ENCODE results near the gene GMPR2. TPM values are rescaled to one million over a fixed set of nuclear protein-coding genes. Genes with fewer than 3 reads are reported as not detected.
A peak's percentile ranks its signal among the peaks of the same experiment; 100 is the strongest.

GMPR2 gene
- 10 to 100 TPM; 76.6 to 82.2 TPM for total RNA-seq

DNA sequence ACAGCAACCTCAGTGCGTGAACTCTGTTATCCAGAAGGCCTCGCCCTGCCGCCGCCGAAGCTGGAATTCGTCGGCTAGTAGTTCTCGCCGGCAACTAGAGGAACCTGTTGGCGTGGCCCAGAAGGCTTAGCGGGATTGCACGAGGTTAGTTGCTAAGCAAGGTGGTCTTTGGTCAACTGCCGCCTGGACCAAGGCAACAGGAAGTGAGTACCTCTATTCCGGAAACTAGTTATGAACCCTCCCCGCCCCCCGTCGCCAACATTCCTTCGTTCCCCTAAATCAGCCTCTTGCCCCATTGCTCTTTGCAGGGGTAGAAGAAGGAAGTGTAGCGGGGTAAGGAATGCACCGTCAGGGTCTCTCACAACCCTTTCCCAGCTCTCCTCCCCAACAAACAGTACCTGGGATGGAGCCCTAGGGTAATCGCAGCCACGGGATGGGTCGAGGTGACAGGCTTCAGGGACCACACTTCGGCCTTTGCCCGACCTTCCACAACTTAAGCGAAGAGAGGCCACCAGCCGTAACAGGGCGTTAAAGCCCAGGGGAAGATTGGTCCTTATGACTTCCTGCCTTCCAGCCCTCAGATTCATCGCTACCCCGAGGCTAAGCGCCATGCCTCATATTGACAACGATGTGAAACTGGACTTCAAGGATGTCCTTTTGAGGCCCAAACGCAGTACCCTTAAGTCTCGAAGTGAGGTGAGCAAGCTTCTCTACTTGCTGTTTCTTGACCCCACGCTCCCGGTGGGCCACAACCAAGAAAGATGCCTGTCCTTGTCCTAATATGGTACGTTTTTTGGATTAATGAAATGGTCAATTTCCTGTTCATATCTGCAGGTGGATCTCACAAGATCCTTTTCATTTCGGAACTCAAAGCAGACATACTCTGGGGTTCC, at the start of gene GMPR2:
Gene GMPR2, plus strand, starts transcription at position 285 of the 893 bp plus-strand sequence. Its CDS starts 325 bp downstream, at position 610.
- Mint-ChIP-seq H3K4me3 (peak within 1 kb of the TSS; percentile 93), H3K9me3 (no peaks in the 10 kb centered on the region), H3K27ac (peak within 1 kb of the TSS; percentile 92), H3K27me3 (no peaks in the 10 kb centered on the region), H3K4me1 (peaks cover 36% of the 10 kb centered on the region), H3K36me3 (peaks cover 21% of the 10 kb centered on the region)
- POLR2A ChIA-PET, result interaction anchor here (0.7 to 2.3 kb wide), 8 partner anchors 9 to 197 kb away, joined by 3 to 11 read pairs (median 4); partner anchors contain the start of genes CBLN3, CHMP4A, IPO4 and KHNYN
- no peak for DNase-seq
- peak; percentile 41 for ATAC-seq (ENCODE audit: low read depth)

DNA sequence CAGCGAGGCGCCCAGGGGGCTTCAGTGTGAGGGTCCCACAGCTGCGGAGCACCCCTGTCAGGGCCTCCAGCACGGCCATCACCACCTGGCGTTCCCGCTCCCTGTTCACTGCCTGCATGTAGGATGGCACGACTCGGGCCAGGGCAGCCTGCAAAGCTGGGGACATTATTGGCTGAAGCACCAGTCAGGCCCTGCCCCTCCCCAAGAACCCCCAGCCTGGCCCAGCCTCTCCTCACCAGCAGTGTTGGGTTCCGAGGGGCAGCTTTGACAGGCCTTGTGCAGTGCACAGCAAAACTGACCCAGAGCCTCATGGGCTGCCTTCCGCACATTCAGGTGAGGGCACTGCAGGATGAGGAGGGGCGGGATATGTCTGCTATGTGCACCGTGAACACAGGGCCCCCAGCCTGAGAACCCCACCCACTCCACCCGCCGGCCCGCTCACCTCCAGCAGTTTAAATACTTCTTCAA, 49.7 kb upstream of the GMPR2 start:
- POLR2A ChIA-PET, result interaction anchor here (0.9 to 2.0 kb wide), 3 partner anchors 10 to 22 kb away, joined by 3 to 8 read pairs (median 7); partner anchors contain the start of gene IRF9
- ATAC-seq (ENCODE audit: low read depth) (no peak), DNase-seq (no peak)
- Mint-ChIP-seq H3K4me3 (no peak overlapping the region), H3K27ac (no peak overlapping the region), H3K9me3 (no peaks in the 10 kb centered on the region), H3K4me1 (peaks cover 10% of the 10 kb centered on the region), H3K27me3 (no peaks in the 10 kb centered on the region), H3K36me3 (peaks cover 12% of the 10 kb centered on the region)

GRCh38 chr14:24184104-24184970, 48.4 kb upstream of the GMPR2 start:
- DNase-seq (no peak), ATAC-seq (ENCODE audit: low read depth) (no peak)
- H3K4me1 Mint-ChIP-seq, result peaks cover 14% of the 10 kb centered on the region
- no peaks in the 10 kb centered on the region for H3K9me3 Mint-ChIP-seq
- POLR2A ChIA-PET, result interaction anchor here (0.6 to 2.0 kb wide), 10 partner anchors 9 to 132 kb away, joined by 3 to 8 read pairs (median 5); partner anchors contain the start of genes CHMP4A, DCAF11, IRF9 and NRL
- H3K27ac Mint-ChIP-seq, result no peak overlapping the region
- no peak overlapping the region for H3K4me3 Mint-ChIP-seq
- no peaks in the 10 kb centered on the region for H3K27me3 Mint-ChIP-seq
- H3K36me3 Mint-ChIP-seq, result peaks cover 11% of the 10 kb centered on the region

- Mint-ChIP-seq H3K27ac (no peak overlapping the region), H3K4me3 (no peak overlapping the region), H3K4me1 (peaks cover 18% of the 10 kb centered on the region), H3K9me3 (no peaks in the 10 kb centered on the region), H3K27me3 (no peaks in the 10 kb centered on the region), H3K36me3 (peaks cover 13% of the 10 kb centered on the region)
- POLR2A ChIA-PET, result interaction anchor here (0.9 to 5.2 kb wide), 6 partner anchors 10 to 70 kb away, joined by 3 to 37 read pairs (median 7); partner anchors contain the start of genes CHMP4A, DCAF11, IRF9 and NRL
- no peak for DNase-seq
- no peak for ATAC-seq (ENCODE audit: low read depth)
Observed at GRCh38 chr14:24185026-24185425, 47.7 kb upstream of the GMPR2 start.

DNA sequence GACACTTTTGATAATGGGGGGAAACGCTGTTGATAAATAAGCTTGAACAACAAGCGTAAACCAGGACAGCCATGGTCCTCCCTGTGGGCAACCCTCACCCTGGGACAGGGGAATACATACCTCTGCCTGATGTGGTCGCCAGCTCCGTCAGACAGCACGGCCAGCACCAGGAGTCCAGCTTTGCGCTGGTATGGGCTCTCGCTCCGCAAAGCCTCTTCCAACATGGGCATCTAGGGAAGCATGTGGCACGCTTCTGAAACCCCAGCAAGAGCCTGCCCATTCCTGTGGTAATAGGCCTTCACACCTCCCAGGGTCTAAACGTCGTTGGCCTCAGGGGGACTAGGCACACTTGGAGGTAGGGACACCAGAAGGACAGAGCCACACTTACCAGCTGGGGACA, 47.0 kb upstream of the GMPR2 start:
- H3K27ac Mint-ChIP-seq, result no peak overlapping the region
- peaks cover 14% of the 10 kb centered on the region for H3K36me3 Mint-ChIP-seq
- H3K4me3 Mint-ChIP-seq, result no peak overlapping the region
- ATAC-seq (ENCODE audit: low read depth) (no peak), DNase-seq (no peak)
- peaks cover 19% of the 10 kb centered on the region for H3K4me1 Mint-ChIP-seq
- no peaks in the 10 kb centered on the region for H3K27me3 Mint-ChIP-seq
- H3K9me3 Mint-ChIP-seq, result no peaks in the 10 kb centered on the region
- POLR2A ChIA-PET, result interaction anchor here (0.9 to 5.2 kb wide), 6 partner anchors 10 to 71 kb away, joined by 3 to 37 read pairs (median 7); partner anchors contain the start of genes CHMP4A, DCAF11, IRF9 and NRL

GRCh38 chr14:24186831-24187538, 45.7 kb upstream of the GMPR2 start:
- H3K4me3 Mint-ChIP-seq, result peak overlapping the region; percentile 85
- H3K27me3 Mint-ChIP-seq, result no peaks in the 10 kb centered on the region
- no peak overlapping the region for H3K27ac Mint-ChIP-seq
- H3K36me3 Mint-ChIP-seq, result peaks cover 10% of the 10 kb centered on the region
- DNase-seq (no peak), ATAC-seq (ENCODE audit: low read depth) (no peak)
- H3K4me1 Mint-ChIP-seq, result peaks cover 19% of the 10 kb centered on the region
- POLR2A ChIA-PET, result interaction anchor here (1.1 to 5.2 kb wide), 9 partner anchors 8 to 56 kb away, joined by 3 to 37 read pairs (median 8); partner anchors contain the start of genes IRF9, MDP1, PSME1 and TINF2
- no peaks in the 10 kb centered on the region for H3K9me3 Mint-ChIP-seq

DNA sequence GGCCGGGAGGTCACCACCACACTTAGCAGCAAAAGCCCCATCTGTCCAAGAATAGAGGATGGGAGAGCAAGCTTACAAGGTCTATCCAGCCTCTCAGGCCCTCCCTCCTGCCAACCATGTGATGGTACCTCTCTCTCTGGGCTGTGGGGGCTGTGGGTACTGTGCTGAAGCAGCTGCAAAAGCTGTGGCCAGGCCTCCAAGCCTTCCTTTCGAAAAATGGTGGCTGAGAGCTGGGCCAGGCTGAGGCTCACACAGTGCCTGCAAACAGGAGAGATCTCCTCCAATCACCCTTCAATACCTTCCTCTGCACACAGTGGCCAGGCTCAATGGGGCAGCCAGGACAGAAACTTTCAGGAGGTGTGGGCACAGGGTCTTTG, 45.2 kb upstream of the GMPR2 start:
- ATAC-seq (ENCODE audit: low read depth) (no peak), DNase-seq (no peak)
- Mint-ChIP-seq H3K9me3 (no peaks in the 10 kb centered on the region), H3K27me3 (no peaks in the 10 kb centered on the region), H3K4me3 (peak overlapping the region; percentile 85), H3K36me3 (peaks cover 14% of the 10 kb centered on the region), H3K27ac (peak overlapping the region; percentile 69), H3K4me1 (peaks cover 24% of the 10 kb centered on the region)
- POLR2A ChIA-PET, result interaction anchor here (1.1 to 5.2 kb wide), 9 partner anchors 8 to 55 kb away, joined by 3 to 37 read pairs (median 8); partner anchors contain the start of genes IRF9, MDP1, PSME1 and TINF2

- H3K9me3 Mint-ChIP-seq, result no peaks in the 10 kb centered on the region
- peak within 1 kb of the TSS; percentile 69 for H3K27ac Mint-ChIP-seq
- H3K4me1 Mint-ChIP-seq, result peaks cover 28% of the 10 kb centered on the region
- no peaks in the 10 kb centered on the region for H3K27me3 Mint-ChIP-seq
- ATAC-seq (ENCODE audit: low read depth) (peak; percentile 85), DNase-seq (peak; percentile 87)
- POLR2A ChIA-PET, result interaction anchor here (0.5 to 5.2 kb wide), 17 partner anchors 9 to 140 kb away, joined by 3 to 37 read pairs (median 6); partner anchors contain the start of genes CHMP4A, DCAF11, GMPR2 and IRF9
- peak within 1 kb of the TSS; percentile 85 for H3K4me3 Mint-ChIP-seq
- H3K36me3 Mint-ChIP-seq, result peaks cover 20% of the 10 kb centered on the region
Observed at GRCh38 chr14:24188251-24189058, 44.3 kb upstream of the GMPR2 start, which contains the start of gene IPO4. Gene IPO4, minus strand, starts transcription at chr14:24188816. Its CDS starts 29 bp downstream, at chr14:24188787.

DNA sequence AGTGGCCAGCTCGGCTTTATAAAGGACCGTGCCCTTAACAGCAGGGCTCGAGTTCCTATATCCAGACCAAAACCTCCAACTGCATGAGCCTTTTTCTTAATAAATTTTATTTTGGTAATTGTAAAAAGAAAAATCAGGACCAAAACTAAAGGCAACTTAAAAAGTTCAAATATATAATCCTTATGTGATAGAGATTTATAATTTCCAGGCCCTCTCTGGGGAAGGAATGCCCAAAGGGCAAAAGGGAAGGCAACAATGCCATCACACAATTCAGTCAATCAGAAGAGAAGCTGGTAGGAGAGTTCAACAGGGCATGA, 43.7 kb upstream of the GMPR2 start:
- Mint-ChIP-seq H3K27me3 (no peaks in the 10 kb centered on the region), H3K4me3 (peak overlapping the region; percentile 85), H3K4me1 (peaks cover 30% of the 10 kb centered on the region), H3K27ac (peak overlapping the region; percentile 69), H3K36me3 (peaks cover 22% of the 10 kb centered on the region), H3K9me3 (no peaks in the 10 kb centered on the region)
- ATAC-seq (ENCODE audit: low read depth) (no peak), DNase-seq (no peak)
- POLR2A ChIA-PET, result interaction anchor here (0.6 to 5.2 kb wide), 16 partner anchors 10 to 140 kb away, joined by 3 to 37 read pairs (median 6); partner anchors contain the start of genes CHMP4A, DCAF11, GMPR2 and IRF9

DNA sequence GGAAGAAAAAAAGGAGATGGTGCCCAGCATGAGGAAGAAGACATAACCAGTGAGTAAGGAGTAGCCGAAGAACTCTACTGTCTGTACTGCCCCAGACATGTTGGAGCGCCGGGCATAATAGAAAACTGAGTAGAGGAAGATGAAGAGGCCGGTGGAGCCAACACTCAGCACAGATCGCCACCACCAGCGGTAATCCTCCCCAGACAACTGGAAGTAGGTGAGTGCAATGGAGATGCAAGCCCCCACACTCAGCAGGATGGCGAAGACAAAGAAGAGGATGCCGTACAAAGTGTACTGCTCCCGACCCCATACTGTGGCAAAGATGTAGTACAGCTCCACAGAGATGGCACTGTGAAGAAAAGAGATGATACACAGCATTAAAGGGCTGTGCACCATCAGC, 43.3 kb upstream of the GMPR2 start:
- ATAC-seq (ENCODE audit: low read depth) (no peak), DNase-seq (no peak)
- Mint-ChIP-seq H3K9me3 (no peaks in the 10 kb centered on the region), H3K4me1 (peaks cover 35% of the 10 kb centered on the region), H3K27ac (peak overlapping the region; percentile 36), H3K4me3 (peak overlapping the region; percentile 85), H3K27me3 (no peaks in the 10 kb centered on the region), H3K36me3 (peaks cover 27% of the 10 kb centered on the region)
- POLR2A ChIA-PET, result interaction anchor here (1.0 to 5.2 kb wide), 13 partner anchors 10 to 139 kb away, joined by 3 to 37 read pairs (median 6); partner anchors contain the start of genes CHMP4A, DCAF11, GMPR2 and IRF9

DNA sequence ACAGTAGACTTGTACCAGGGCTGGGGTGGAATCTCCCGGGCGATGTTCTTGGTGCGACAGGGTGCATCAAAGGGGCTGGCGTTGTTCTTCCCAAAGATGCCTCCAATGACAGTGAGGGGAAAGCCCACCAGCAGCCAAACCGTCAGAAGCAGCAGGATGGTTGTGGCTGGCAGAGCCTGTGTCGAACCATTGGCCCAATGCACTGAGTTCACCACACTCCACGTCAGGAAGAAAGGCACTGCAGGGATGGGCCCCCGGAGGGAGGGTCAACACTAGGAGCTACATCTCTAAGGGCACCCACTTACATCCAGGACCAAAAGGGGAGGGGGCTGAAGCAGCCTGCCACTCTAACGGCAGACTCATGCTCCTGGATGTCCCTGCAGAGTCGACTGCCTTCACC, 42.3 kb upstream of the GMPR2 start:
- Mint-ChIP-seq H3K27me3 (no peaks in the 10 kb centered on the region), H3K4me1 (peaks cover 40% of the 10 kb centered on the region), H3K36me3 (peaks cover 29% of the 10 kb centered on the region), H3K4me3 (no peak overlapping the region), H3K9me3 (no peaks in the 10 kb centered on the region), H3K27ac (no peak overlapping the region)
- ATAC-seq (ENCODE audit: low read depth) (no peak), DNase-seq (no peak)
- POLR2A ChIA-PET, result interaction anchor here (0.7 kb wide), 2 partner anchors 49 to 838 kb away, joined by 5 to 6 read pairs; partner anchors contain the start of genes EMC9 and SLC22A17

Measured in activated naive CD8-positive, alpha-beta T cell treated with anti-CD3 and anti-CD28 coated beads, Interleukin-2, amount 10 ng/mL, durations not matched to agents 7 days and 5 days (primary cell).